CD4-positive, alpha-beta T cell treated with Interferon gamma for 1 hour (primary cell): ENCODE measurements around the gene ATG2B.

ENCODE experiments used
- DNase-seq: peaks from one replicate; pipeline ENCODE4 v3.0.0-alpha.2; 2020

Gene ATG2B

GRCh38 chr14:96270565-96271420 lies 92.3 kb downstream of the ATG2B start:
- DNase-seq = no peak

GRCh38 chr14:96269359-96269710 lies 93.8 kb downstream of the ATG2B start:
- DNase-seq = no peak

- no peak for DNase-seq
Observed at GRCh38 chr14:96268431-96269358, 94.4 kb downstream of the ATG2B start.

GRCh38 chr14:96267916-96268315 lies 95.2 kb downstream of the ATG2B start:
- DNase-seq = no peak

GRCh38 chr14:96267336-96267735 lies 95.8 kb downstream of the ATG2B start:
- no peak for DNase-seq

- DNase-seq = no peak
Observed at GRCh38 chr14:96265383-96266095, 97.6 kb downstream of the ATG2B start.

- DNase-seq = no peak
Observed at GRCh38 chr14:96264853-96265252, 98.3 kb downstream of the ATG2B start.

GRCh38 chr14:96264200-96264553 lies 99.0 kb downstream of the ATG2B start:
- no peak for DNase-seq

GRCh38 chr14:96263347-96264199 lies 99.6 kb downstream of the ATG2B start:
- no peak for DNase-seq

- no peak for DNase-seq
Observed at GRCh38 chr14:96261772-96262655, 101.1 kb downstream of the ATG2B start.

GRCh38 chr14:96261053-96261452 lies 102.1 kb downstream of the ATG2B start:
- DNase-seq = no peak

GRCh38 chr14:96260341-96260821 lies 102.8 kb downstream of the ATG2B start:
- no peak for DNase-seq

GRCh38 chr14:96257900-96258299 lies 105.2 kb downstream of the ATG2B start:
- DNase-seq = no peak

GRCh38 chr14:96257056-96257455 lies 106.1 kb downstream of the ATG2B start:
- DNase-seq = no peak

- no peak for DNase-seq
Observed at GRCh38 chr14:96256407-96256806, 106.7 kb downstream of the ATG2B start.

- no peak for DNase-seq
Observed at GRCh38 chr14:96255501-96256366, 107.4 kb downstream of the ATG2B start, which contains the start of gene BDKRB1. Gene BDKRB1 (plus strand): TSS chr14:96256210. CDS start chr14:96263683, 7,473 bp downstream.

GRCh38 chr14:96254687-96255086 lies 108.5 kb downstream of the ATG2B start:
- no peak for DNase-seq

GRCh38 chr14:96252999-96253539 lies 110.1 kb downstream of the ATG2B start:
- no peak for DNase-seq

- DNase-seq = no peak
Observed at GRCh38 chr14:96252323-96252998, 110.7 kb downstream of the ATG2B start.
